Stimulated activated CD8-positive, alpha-beta memory T cell treated with anti-CD3 and anti-CD28 coated beads, Interleukin-7, amount 100 ng/mL, for 24 hours (primary cell): Measurements from ENCODE around the gene CCDC85A.

Source experiments
- DNase-seq: peaks from one replicate; pipeline ENCODE4 v3.0.0-alpha.2; 2020; ENCODE audit warnings: low read depth

Gene CCDC85A

DNA sequence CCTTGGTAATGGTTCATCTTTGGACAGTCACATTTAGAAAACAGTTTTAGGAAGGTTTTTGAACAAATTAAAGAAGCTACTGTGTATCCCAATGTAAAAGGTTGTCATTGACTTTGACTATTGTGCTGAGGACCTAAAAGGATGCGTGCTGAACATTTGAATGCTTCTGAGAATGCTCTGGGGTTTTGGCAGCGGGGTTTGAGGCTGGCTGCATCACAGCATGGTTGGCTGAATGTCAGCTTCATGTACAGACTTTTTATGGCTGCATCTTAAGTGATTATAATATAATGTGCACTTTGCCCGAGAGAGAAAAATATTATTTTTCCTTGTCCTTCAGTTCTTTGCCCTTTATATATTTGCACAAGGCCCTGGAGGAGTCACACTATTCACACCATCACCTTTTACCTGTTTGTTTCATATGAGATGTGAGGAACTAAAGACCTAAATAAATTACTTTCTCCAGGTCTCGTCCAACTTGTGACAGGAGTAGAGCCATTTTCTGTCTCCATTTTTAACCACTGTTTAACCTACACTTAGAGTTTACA lies 125.9 kb downstream of the CCDC85A start:
- no peak for DNase-seq

DNA sequence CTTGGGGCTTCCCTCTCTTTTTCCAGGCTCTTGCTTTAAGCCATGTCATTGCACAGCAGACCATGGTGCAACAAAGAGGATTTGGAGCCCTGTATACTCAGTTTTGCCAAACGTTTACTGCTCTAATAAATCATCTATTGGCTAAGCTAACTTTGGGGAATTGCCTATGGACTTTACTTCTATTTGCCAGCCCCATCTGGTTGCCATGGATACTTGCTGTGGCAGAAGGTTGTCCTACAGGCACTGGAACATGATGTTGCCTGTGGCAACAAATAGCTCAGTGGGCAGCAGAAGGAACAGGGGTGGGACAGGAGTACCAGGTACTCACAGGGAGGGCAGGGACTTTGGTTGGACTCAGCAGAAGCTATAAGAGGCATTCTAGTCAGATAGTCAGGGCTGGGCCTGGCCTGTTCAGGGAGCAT lies 129.7 kb downstream of the CCDC85A start:
- no peak for DNase-seq

DNA sequence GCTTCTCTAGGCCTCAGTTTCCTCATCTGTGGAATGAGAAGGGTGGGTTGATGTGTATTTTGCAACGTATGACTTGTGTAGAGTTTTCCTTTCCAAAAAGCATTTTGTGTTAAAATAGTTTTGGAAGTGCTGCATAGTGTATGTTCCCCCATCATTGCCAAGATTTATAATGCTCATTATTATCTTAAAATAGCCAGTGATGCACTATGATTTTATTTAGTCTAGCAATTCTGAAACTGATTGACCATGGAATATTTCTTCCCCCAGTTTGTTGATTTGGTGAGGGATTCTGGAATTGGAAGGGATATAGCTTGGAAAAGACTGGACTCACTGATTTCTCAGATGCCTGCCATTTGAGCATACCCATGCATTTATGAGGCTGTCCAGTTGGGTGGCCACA lies 130.6 kb downstream of the CCDC85A start:
- no peak for DNase-seq

DNA sequence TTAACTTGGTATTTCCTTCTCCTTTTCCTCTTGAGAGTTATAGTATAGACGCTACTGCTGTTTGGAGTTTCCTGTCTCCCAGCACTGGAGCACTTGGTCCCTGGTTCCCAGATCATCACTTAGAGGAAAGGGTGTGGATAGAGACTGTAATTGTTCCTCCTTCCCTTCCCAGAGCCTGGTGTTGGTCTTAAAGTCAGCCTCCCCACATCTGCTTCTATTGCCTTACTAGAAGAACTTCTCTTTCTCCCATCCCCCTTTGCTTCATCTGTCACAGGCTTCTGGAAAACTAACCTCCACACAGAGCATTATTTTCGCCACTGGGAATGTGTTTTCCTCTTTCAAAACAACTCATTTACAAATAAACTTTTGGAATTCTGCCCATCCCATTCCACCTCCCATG lies 131.0 kb downstream of the CCDC85A start:
- DNase-seq, result no peak

DNA sequence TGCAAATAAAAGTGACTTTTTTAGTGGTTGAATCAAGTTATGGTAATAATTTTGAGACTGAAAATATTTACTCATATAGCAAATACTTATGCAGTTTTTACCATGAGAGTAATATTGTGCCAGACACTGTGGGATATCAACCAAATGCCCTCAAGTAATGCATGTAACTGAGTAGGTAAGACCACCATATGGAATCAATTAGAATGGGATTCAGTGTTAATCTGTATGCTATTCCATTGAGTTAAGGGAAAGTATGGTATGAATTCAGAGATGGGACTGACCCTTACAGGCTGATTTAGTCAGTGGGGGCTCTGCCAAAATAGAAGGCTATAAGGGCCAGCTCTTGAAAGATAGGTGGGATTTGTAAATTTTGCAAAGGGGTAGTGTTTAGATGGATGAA lies 131.6 kb downstream of the CCDC85A start:
- no peak for DNase-seq

DNA sequence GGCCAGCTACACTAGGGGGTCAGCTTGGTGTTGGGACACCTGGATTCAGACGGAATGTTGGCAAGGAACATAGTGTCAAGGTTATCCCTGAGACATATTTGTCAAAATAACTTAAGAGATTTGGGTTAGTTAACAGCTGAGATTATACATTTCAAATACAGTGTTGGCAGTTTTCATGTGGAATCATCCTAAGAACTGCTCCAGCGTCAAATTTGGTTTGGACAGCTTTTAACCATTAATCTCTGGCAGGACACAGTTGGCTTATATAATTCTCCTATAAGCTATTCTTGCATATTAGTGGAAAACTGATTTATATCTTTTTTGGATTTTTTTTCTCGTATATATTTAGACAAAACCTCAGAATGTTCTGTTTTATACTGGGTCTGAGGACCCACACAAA lies 132.2 kb downstream of the CCDC85A start:
- DNase-seq, result no peak

DNA sequence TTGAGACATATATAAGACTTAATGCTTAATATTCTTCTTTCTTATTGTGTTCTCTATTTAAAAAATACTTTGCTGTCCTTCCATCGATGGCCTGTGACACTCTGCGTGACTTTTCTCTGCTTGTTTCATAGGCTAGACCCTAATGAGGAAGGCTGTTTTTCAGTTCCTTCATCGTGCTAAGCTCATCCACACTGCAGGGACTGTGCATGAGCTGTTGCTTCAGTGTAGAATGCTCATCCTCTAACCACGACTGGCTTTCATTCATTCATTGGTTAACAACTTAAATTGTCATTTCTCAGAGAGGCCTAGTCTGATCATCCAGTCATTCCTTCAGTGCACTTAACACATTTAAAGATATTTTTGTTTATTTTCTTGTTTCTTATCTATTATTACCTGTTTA lies 134.4 kb downstream of the CCDC85A start:
- DNase-seq, result no peak

DNA sequence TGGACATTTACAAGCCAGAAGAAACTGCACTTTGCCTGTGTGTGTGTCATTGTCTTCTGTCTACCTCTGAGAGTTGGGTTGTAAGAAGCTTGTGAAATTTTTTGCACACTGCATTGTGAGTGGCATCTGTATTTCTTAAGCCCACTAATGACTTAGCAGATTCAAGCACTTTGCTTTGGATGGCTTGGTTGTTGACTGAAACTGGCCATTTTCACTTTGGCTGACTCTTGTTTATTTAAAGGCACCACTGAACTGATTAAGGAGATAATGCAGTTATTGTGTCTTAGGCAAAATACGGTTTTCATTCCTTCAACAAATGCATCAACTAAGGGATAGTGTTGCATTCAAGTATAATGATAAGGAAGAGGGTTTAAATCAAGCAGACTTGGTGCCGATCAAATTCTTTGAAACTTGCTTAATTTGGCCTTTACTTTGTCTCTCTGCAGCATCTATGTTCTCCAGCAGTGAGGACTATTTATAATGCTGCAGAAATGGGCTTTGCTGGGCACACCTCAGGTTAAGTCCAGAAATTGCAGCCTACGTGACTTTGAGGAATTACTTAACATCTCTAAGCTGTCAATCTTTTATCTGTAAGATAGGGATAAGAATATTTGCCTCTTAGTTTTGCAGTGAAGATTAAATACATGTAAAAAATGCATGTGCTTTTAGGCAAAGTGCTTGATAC lies 142.0 kb downstream of the CCDC85A start:
- DNase-seq, result no peak

DNA sequence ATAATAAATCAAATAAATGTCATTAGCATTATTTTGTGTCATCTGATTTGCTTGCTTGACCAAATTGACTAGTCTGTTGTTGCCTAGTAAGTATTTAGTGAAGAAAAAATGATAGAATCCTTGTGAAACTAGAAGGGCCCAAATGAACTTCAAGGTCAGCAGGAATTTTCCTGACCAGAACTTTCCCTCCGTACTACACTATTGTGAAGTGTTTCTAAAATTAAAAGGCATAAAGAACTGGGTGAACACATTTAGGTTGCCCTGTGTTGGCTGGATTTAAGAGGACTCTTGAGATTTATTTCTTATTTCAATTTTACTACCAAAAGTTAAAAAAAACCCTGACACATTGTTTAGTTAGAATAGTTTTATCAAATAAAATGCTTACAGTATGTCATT lies 142.6 kb downstream of the CCDC85A start:
- no peak for DNase-seq

DNA sequence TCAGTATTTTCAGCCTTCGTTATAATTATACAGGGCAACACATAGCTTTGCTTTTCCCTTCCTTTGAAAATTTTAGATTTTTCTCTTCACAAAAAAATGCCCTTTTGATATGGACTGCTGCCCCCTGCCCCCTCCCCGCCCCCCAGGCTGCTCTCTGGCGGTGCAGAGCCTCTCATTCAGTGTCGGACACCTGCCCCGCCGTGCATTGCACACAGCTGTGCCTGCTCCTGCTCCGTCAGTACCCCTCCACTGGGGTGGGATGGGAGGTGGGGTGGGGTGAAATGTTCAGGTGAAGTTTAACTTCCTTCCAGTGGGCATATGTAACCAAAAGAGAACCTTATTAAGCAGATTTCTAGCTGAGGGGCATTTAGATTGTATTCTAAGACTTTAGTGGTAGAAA lies 148.0 kb downstream of the CCDC85A start:
- DNase-seq, result no peak

DNA sequence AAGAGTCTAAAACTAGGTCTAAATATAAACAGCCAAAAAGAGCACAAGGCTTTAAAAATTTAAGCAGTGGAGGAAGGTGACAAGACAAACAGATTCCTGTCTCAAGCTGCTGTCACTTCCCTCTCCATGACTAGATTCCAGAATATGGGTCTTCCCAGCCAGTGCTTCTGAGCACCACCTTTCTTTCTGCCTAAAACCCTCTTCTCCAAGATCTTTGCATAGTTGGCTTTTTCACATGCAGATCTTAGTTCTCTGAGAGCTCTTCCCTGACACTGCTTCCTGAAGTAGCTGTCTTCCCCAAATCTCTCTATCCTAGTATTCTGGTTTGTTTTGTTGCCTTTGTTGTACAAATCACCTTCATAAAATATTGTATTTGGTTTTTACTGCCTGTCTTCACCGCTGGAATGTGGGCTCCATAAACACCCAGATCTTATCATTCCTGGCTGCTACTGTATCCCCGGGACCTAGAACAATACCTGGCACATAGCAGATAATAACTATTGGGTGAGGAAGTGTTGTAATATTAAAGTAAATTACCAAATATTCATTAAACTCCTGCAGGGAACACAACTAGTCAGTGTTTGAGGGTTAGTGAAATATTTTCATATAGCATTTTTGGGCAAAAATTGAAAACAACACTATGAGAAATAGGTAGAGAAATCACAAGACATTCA lies 150.2 kb downstream of the CCDC85A start:
- DNase-seq, result no peak

DNA sequence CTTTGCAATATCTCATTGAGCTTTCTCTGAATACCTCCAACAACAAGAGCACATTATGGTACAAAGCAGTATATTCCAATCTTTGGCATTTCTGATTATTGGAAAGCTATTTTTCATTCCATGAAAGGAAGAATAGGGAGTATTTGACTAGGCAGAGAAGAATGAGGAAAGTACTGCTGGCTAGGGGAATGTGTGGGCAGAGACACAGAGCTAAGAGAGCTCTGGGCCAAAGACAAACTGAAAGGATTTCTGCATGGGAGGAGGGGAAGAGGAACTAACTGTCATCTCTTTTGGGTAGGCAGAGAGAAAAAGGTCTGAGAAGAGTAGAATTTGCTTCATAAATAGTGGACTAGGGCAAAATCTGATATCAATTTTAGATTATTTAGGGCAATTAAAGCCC lies 150.8 kb downstream of the CCDC85A start:
- no peak for DNase-seq

DNA sequence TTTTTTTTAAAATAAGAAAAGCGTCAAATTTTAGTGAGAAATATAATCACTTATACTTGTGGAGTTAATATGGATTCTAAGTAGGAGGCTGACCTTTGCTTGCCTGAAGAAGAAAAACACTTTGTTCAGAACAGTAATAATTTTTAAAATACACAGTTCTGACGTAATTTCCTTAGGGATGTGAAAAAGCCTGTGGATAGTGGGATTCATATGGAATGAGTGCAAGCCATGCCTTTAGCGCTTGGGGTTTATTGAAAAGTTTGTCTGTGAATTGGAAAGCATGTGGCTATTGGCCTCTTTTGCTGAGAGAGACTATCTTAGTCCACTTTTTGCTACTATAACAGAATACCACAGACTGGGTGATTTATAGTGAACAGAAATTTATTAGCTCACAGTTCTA lies 151.3 kb downstream of the CCDC85A start:
- DNase-seq, result no peak

DNA sequence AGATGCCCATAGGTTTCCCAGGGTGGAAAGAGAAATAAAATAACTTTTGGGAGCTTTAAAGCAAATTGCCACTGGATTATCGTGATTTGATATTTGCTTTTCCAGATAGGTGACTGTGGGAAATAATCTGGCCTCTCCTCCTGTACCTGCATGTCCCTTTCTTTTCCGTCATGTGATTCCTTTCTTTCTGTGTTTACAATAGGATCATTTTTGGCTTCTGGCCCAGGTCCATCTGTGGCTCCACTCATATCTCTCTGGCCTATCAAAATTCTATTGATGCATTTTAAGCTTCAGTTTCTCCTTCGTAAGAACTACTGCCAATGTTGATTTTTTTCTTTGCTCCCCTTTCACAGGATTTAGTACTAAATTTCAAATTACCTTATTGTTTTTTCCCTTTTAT lies 153.6 kb downstream of the CCDC85A start:
- no peak for DNase-seq

DNA sequence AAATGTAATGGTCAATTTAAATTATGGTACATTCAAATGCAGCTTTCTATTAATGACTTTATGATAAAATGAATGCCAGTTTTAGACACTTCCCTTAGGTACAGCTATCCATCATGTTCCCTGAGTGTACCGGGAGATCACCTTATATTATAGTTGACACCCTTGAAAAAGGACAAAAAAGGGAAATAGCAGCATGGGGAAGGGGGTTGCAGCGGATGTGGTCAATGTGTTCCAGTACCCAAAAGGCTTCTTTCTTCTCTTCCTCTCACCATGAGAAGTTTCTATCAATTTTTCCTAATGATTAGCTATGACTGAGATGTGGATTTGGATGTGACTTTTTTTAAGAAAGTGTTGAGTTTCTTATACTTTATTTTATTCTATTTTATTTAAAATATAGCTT lies 154.4 kb downstream of the CCDC85A start:
- DNase-seq, result no peak

DNA sequence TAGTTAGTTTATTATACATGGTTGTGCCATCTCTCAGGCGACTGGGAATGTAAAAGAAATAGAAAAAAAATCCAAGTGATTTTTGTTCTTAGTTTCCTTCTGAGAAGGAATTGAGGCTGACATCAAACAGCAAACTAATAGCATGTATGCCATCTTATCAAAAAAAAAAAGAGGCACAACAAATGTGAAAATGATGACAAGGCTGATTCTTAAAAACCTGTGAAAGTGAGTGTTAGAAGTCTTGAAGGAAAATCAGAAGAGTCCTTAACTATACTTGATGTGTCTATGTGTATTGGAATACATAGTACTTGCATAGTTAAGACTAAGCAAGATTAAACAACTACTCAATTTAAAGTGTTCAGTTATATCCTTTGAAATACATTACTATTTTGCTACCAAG lies 161.0 kb downstream of the CCDC85A start:
- DNase-seq, result no peak

DNA sequence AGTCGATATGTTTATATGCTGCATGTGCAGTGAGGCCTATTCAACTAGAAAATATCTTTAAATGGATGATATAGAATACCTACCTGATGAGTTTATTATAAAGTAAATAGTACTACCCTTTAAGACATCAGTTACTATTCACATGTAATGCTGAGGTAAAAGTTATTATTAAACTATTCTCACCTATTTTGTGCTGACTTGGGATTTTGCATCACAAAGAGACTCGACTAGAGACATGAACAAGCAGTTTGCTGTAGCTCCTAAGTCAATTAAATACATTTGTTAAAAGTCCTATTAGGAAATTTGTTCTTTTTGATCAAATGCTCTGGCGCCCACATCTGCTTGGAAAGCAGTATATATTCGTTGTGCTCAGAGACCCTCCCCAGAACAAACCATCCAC lies 164.1 kb downstream of the CCDC85A start:
- no peak for DNase-seq

DNA sequence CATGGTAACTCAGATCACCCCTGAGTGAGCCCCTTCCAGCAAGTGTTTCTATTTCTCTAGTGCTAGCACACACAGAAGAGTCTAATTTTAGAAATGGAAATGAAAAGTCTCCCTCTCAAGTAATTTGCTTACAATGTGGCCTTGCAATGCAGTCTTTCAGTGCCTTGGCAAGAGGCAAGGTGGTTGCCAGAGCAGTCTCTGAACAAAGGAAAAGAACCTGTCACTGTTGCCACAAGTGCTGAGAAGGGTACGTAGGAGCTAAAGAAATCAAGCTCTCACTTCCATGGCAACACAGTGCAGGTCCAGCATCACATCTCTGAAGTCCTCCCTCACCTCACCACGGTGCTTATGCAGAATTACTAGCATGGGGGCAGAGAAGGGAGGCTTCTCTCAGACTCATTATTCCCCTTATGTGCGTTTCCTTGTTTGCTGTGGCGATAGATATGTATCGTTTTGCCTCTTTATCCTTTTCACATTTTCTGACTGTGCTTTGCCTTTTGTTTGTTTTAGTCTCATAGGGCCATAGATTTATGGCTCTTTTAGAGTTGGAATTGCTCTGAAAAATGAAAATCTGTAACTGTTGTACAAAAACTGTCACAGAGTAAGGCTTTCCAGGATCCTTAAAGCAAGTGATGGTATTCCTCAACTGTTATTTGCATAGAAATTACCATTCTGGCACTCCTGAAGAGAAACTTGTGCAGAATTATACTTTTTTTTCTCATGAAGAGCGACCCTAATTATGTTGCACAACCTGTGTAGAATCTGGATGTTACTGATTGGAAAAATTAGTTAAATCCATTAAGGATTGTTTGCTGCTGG lies 164.8 kb downstream of the CCDC85A start:
- no peak for DNase-seq

DNA sequence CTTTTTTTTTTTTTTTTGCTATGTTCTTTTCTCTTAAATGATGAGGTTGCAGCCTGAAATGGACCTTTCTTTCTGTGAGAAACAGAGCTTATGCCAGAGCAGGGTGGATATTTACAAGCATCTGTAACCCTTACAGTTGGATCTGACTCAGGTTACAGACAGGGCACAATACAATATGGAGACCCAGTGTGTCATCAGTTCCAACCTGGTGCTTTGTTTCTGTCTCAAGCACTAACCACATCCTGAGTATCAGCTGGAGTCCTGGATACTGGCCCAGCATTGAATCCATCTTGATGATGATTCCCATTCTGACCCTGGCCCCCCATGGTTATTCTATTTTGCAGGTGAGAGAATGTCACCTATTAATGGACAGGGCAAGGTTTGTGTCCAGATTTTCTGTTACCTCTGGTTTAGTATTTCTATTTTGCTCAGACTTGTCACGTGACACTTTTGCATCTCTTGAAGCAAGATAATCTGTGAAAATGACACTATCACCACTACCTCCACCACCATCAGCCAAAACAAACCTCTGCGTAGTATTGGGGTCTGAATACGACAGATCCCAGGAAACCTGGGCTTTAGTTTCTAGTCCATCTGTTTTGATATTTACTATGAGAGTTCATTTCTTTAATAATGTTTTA lies 174.0 kb downstream of the CCDC85A start:
- no peak for DNase-seq

DNA sequence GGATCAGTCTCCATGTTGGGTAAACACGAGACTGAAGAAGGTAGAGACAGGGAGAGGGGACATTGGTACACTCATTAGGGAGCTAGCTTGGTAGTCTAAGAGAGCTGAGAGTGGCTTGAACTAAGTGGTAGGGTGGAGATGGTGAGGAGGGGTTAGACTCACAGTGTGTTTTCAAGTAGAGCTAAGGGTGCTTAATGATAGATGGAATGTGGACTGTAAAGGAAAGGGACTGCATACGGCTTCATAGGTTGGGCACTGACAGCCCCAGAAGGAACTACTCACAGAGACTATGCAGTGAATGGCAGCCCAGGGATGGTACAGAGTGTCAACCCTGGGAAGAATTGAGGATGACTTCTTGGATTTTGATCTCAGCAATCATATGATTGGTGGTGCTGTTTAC lies 178.1 kb downstream of the CCDC85A start:
- no peak for DNase-seq

DNA sequence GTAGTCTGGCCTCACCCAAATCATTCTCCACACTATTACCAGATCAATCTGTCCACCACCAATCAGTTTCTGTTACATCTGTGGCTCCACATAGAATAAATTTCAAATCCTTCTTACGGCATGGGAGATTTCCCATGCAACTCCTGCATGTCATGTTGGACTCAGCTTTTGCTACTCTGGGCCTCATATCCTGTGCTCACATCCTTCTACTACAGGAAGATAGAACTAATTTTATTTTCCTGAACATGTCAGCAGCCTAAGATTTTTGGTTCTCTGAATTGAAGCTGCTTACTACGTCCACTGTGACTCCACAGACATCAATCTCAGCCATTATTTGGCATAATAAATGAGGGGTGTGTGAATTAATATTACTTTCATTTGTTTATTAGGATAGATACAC lies 181.1 kb downstream of the CCDC85A start:
- no peak for DNase-seq

DNA sequence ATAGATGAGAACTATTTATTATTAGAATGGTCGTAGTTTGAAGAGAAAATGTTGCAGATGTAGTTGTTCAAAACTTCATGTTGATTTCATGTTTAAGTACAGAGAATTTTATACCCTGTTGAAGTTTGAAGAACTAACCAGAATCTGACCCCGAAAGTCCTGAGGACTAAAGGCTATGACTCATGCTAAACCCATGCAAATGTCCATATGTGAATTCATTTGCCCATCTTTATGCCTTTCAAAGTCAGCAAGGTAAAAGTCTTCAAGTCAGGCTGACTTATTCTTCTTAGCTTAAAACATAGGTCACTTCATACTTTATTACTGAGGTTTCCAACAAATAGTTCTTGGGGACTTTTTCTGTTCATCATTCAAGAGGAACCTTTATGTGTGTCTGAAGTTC lies 185.5 kb downstream of the CCDC85A start:
- DNase-seq, result no peak
